Kidney epithelial cell (primary cell): ENCODE results near the gene CAPS. TPM values are rescaled to one million over a fixed set of nuclear protein-coding genes. Genes with fewer than 3 reads are reported as not detected.

Experiments
- DNase-seq: peaks from one replicate; pipeline ENCODE4 v3.0.0-alpha.2; 2010; ENCODE audit warnings: low read depth
- H3K27me3 ChIP-seq: 2 replicates; pipeline ENCODE4 v1.6.0; 2011; ENCODE audit warnings: low read length; ENCODE audit not compliant: control insufficient read depth, insufficient read depth
- H3K36me3 ChIP-seq: 2 replicates; pipeline ENCODE4 v1.5.1; 2011; ENCODE audit warnings: low read length; ENCODE audit not compliant: control insufficient read depth, insufficient read depth
- H3K4me3 ChIP-seq: 2 replicates; pipeline ENCODE4 v1.5.1; 2011; ENCODE audit warnings: low read depth, mild to moderate bottlenecking, control low read depth, low read length
- CTCF ChIP-seq: IDR thresholded peaks from 2 replicates; pipeline ENCODE4 v1.5.1; 2011; ENCODE audit warnings: mild to moderate bottlenecking, moderate library complexity, low read length, control low read depth, inconsistent platforms; ENCODE audit not compliant: insufficient read depth, poor library complexity, severe bottlenecking
- total RNA-seq: library from RNA; depleted of rRNA; stranded (reverse); fragments of >200 nt; gene quantifications from 2 replicates; pipeline ENCODE4 v1.2.3, GENCODE V29; 2015

CAPS gene
- 2.3 and 3.4 TPM in 2 replicates for total RNA-seq

- TF ChIP-seq CTCF = no peak
- DNase-seq = peak; percentile 62
- Histone ChIP-seq H3K27me3 (no peaks in the 10 kb centered on the region), H3K36me3 (peaks cover 1% of the 10 kb centered on the region), H3K4me3 (no peak within 1 kb of the TSS)
Measured at GRCh38 chr19:5913739-5914357, at the start of gene CAPS. CAPS (plus strand) TSS chr19:5914254; CDS start chr19:5914407, 153 bp downstream.

- no peak for DNase-seq
- H3K27me3 ChIP-seq = peaks cover 7% of the 10 kb centered on the region
- no peaks in the 10 kb centered on the region for H3K36me3 ChIP-seq
- peak; percentile 10 for TF ChIP-seq CTCF
- no peak overlapping the region for H3K4me3 ChIP-seq
Measured at GRCh38 chr19:5864725-5865486, 49.1 kb upstream of the CAPS start.

- Histone ChIP-seq H3K4me3 (no peak overlapping the region), H3K27me3 (peaks cover 7% of the 10 kb centered on the region), H3K36me3 (no peaks in the 10 kb centered on the region)
- TF ChIP-seq CTCF = no peak
- no peak for DNase-seq
Measured at GRCh38 chr19:5865772-5866171, 48.3 kb upstream of the CAPS start.

GRCh38 chr19:5867201-5868136 is 46.6 kb upstream of the CAPS start:
- H3K36me3 ChIP-seq = no peaks in the 10 kb centered on the region
- H3K4me3 ChIP-seq = no peak overlapping the region
- TF ChIP-seq CTCF = no peak
- DNase-seq = no peak
- peaks cover 7% of the 10 kb centered on the region for H3K27me3 ChIP-seq

GRCh38 chr19:5870986-5871394 is 43.1 kb upstream of the CAPS start:
- TF ChIP-seq CTCF = no peak

More at GRCh38 chr19:5870986-5871394, 43.1 kb upstream of the CAPS start:
- peaks cover 2% of the 10 kb centered on the region for H3K27me3 ChIP-seq
- DNase-seq = no peak
- H3K36me3 ChIP-seq = no peaks in the 10 kb centered on the region
- no peak overlapping the region for H3K4me3 ChIP-seq
